DND-41 (cell line): Measurements from ENCODE around the gene CNST.
A peak's percentile ranks its signal among the peaks of the same experiment; 100 is the strongest.
"Not testable (repeated sequence)": the region's sequence is repeated elsewhere in the genome, so short reads cannot be mapped to it uniquely, and the experiment has no call there.

Experiments used
- ATAC-seq: fragments of 200-7000 bp; cut with Tn5 transposase; 3 replicates; pipeline ENCODE4 v1.9.1; 2021; ENCODE audit warnings: low read depth; ENCODE audit not compliant: insufficient read depth
- DNase-seq: peaks from one replicate; pipeline ENCODE4 v3.0.0-alpha.2; 2020
- H2AFZ ChIP-seq: 2 replicates; pipeline ENCODE4 v1.6.0; 2012; ENCODE audit warnings: low read depth, low read length
- H3K27ac ChIP-seq: 2 replicates; pipeline ENCODE4 v1.5.1; 2012; ENCODE audit warnings: low read length, inconsistent platforms
- H3K27me3 ChIP-seq: fragments of 200-600 bp; sonication (generic); 2 replicates; pipeline ENCODE4 v1.6.0; 2012; ENCODE audit warnings: low read length, mild to moderate bottlenecking, inconsistent platforms; ENCODE audit not compliant: insufficient read depth, poor library complexity
- H3K36me3 ChIP-seq: 2 replicates; pipeline ENCODE4 v1.5.1; 2012; ENCODE audit warnings: low read length, inconsistent platforms; ENCODE audit not compliant: insufficient read depth
- H3K4me1 ChIP-seq: 2 replicates; pipeline ENCODE4 v1.5.1; 2012; ENCODE audit warnings: mild to moderate bottlenecking, low read length; ENCODE audit not compliant: insufficient read depth
- H3K4me2 ChIP-seq: 2 replicates; pipeline ENCODE4 v1.6.0; 2012; ENCODE audit warnings: mild to moderate bottlenecking, moderate library complexity, low read length, inconsistent platforms; ENCODE audit not compliant: insufficient read depth
- H3K4me3 ChIP-seq, 2 experiments: fragments of 200-600 bp in 1 of 2; shearing (Covaris generic) in 1 of 2; 2 replicates each; pipeline ENCODE4 v1.5.1; 2012 to 2016; ENCODE audit warnings: inconsistent platforms in 2 of 2, low read length in 2 of 2, mild to moderate bottlenecking in 2 of 2, low read depth in 1 of 2, moderate library complexity in 1 of 2
- H3K79me2 ChIP-seq: 2 replicates; pipeline ENCODE4 v1.6.0; 2012; ENCODE audit warnings: low read length, inconsistent platforms; ENCODE audit not compliant: insufficient read depth
- H3K9ac ChIP-seq: 2 replicates; pipeline ENCODE4 v1.6.0; 2012; ENCODE audit warnings: low read depth, mild to moderate bottlenecking, inconsistent platforms, low read length, moderate library complexity
- H3K9me3 ChIP-seq: 2 replicates; pipeline ENCODE4 v1.5.1; 2012; ENCODE audit warnings: low read length, moderate library complexity, mild to moderate bottlenecking, inconsistent platforms; ENCODE audit not compliant: insufficient read depth, severe bottlenecking
- H4K20me1 ChIP-seq: 2 replicates; pipeline ENCODE4 v1.6.0; 2012; ENCODE audit warnings: low read length; ENCODE audit not compliant: insufficient read depth
- EZH2 ChIP-seq: IDR thresholded peaks from 3 replicates; pipeline ENCODE4 v1.6.1; 2012; ENCODE audit warnings: borderline replicate concordance, low read depth, mild to moderate bottlenecking, moderate library complexity, low read length, inconsistent platforms; ENCODE audit not compliant: severe bottlenecking
- TF ChIP-seq, protein P1 (sequence below): IDR thresholded peaks from 2 replicates; pipeline ENCODE4 v1.5.1; 2012; ENCODE audit warnings: borderline replicate concordance, low read length, moderate library complexity, mild to moderate bottlenecking; ENCODE audit not compliant: poor library complexity, severe bottlenecking; ENCODE audit errors: extremely low read depth

CNST gene

GRCh38 chr1:246600579-246600978 lies 34.3 kb downstream of the CNST start:
- Histone ChIP-seq H3K9me3 (no peaks in the 10 kb centered on the region), H3K4me1 (peaks cover 13% of the 10 kb centered on the region), H2AFZ (no peak overlapping the region), H3K4me3 (no peak overlapping the region), H3K36me3 (peaks cover 9% of the 10 kb centered on the region; the same call in 1 of the 2 replicates), H3K27me3 (no peaks in the 10 kb centered on the region), H3K79me2 (peaks cover 41% of the 10 kb centered on the region), H3K9ac (no peak overlapping the region), H4K20me1 (peaks cover 7% of the 10 kb centered on the region), H3K27ac (no peak overlapping the region), H3K4me2 (no peak overlapping the region)
- TF ChIP-seq, protein P1, sequence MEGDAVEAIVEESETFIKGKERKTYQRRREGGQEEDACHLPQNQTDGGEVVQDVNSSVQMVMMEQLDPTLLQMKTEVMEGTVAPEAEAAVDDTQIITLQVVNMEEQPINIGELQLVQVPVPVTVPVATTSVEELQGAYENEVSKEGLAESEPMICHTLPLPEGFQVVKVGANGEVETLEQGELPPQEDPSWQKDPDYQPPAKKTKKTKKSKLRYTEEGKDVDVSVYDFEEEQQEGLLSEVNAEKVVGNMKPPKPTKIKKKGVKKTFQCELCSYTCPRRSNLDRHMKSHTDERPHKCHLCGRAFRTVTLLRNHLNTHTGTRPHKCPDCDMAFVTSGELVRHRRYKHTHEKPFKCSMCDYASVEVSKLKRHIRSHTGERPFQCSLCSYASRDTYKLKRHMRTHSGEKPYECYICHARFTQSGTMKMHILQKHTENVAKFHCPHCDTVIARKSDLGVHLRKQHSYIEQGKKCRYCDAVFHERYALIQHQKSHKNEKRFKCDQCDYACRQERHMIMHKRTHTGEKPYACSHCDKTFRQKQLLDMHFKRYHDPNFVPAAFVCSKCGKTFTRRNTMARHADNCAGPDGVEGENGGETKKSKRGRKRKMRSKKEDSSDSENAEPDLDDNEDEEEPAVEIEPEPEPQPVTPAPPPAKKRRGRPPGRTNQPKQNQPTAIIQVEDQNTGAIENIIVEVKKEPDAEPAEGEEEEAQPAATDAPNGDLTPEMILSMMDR: no peak
- no peak for TF ChIP-seq EZH2
- DNase-seq: no peak
- ATAC-seq: no peak

DNA sequence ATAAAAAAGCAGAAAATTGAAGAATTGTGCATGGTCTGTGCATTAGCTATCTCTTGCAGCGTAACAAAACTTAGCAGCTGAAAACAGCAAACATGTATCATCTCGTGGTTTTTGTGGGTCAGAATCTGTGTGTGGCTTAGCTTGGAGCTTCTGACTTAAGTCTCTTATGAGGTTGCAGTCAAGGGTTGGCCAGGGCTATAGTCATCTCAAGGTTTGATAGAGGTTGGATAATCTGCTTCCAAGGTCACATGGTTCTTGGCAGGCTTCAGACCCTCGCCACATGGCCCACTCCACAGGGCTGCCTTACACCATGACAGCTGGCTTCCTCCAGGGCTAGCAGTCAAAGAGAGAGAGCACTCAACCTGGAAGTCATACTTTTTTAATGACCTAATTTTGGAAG lies 35.9 kb downstream of the CNST start:
- TF ChIP-seq, protein P1: no peak
- no peak for TF ChIP-seq EZH2
- no peaks in the 10 kb centered on the region for H3K27me3 ChIP-seq
- H3K9me3 ChIP-seq: no peaks in the 10 kb centered on the region
- H3K4me1 ChIP-seq: peaks cover 13% of the 10 kb centered on the region
- no peak overlapping the region for H2AFZ ChIP-seq
- peak; percentile 51 for DNase-seq
- H4K20me1 ChIP-seq: peaks cover 7% of the 10 kb centered on the region
- peaks cover 35% of the 10 kb centered on the region for H3K79me2 ChIP-seq
- H3K9ac ChIP-seq: no peak overlapping the region
- H3K4me2 ChIP-seq: no peak overlapping the region
- H3K27ac ChIP-seq: no peak overlapping the region
- peak; percentile 90 for ATAC-seq
- no peaks in the 10 kb centered on the region for H3K36me3 ChIP-seq
- no peak overlapping the region for H3K4me3 ChIP-seq

GRCh38 chr1:246605231-246605630 lies 39.0 kb downstream of the CNST start:
- not testable (repeated sequence) for DNase-seq, H2AFZ ChIP-seq, H4K20me1 ChIP-seq, H3K36me3 ChIP-seq, ATAC-seq, H3K4me3 ChIP-seq, H3K27ac ChIP-seq, H3K9me3 ChIP-seq, H3K4me2 ChIP-seq, H3K9ac ChIP-seq, H3K27me3 ChIP-seq
- Histone ChIP-seq H3K4me1 (peaks cover 13% of the 10 kb centered on the region), H3K79me2 (peaks cover 40% of the 10 kb centered on the region)

GRCh38 chr1:246607462-246607861 lies 41.2 kb downstream of the CNST start:
- H3K9ac ChIP-seq: no peak overlapping the region
- H2AFZ ChIP-seq: no peak overlapping the region
- no peak overlapping the region for H3K4me2 ChIP-seq
- H3K79me2 ChIP-seq: peaks cover 56% of the 10 kb centered on the region
- H3K27ac ChIP-seq: no peak overlapping the region
- H4K20me1 ChIP-seq: peaks cover 8% of the 10 kb centered on the region
- H3K9me3 ChIP-seq: no peaks in the 10 kb centered on the region
- no peaks in the 10 kb centered on the region for H3K27me3 ChIP-seq
- peaks cover 4% of the 10 kb centered on the region for H3K4me1 ChIP-seq
- DNase-seq: no peak
- no peak for ATAC-seq
- no peak overlapping the region for H3K4me3 ChIP-seq
- peaks cover 4% of the 10 kb centered on the region for H3K36me3 ChIP-seq
- no peak for TF ChIP-seq EZH2
- TF ChIP-seq, protein P1: no peak
